ENCODE data around the gene PRPH2.

Gene PRPH2

GRCh38 chr6:42693725-42694323 is 28.6 kb downstream of the PRPH2 start:
- TF ChIP-seq CTCF (IDR thresholded peaks at IDR 0.05; ENCODE audit: poor library complexity, severe bottlenecking): no peak
- Histone ChIP-seq H3K9me3 (ENCODE audit: severe bottlenecking) (no peaks in the 10 kb centered on the region), H3K27ac (ENCODE audit: poor library complexity, severe bottlenecking) (peak overlapping the region; percentile 76), H3K4me3 (ENCODE audit: severe bottlenecking) (no peak overlapping the region), H3K4me1 (ENCODE audit: insufficient read depth, poor library complexity, severe bottlenecking) (peaks cover 24% of the 10 kb centered on the region), H3K36me3 (ENCODE audit: low read depth) (peaks cover 31% of the 10 kb centered on the region), H3K27me3 (ENCODE audit: insufficient read depth, poor library complexity, severe bottlenecking) (no peaks in the 10 kb centered on the region)
- DNase-seq (ENCODE audit: low spot score) (no peak), ATAC-seq (ENCODE audit: low read depth) (no peak)

GRCh38 chr6:42692137-42692911 is 30.1 kb downstream of the PRPH2 start:
- Histone ChIP-seq H3K36me3 (ENCODE audit: low read depth) (peaks cover 45% of the 10 kb centered on the region), H3K27me3 (ENCODE audit: insufficient read depth, poor library complexity, severe bottlenecking) (no peaks in the 10 kb centered on the region), H3K9me3 (ENCODE audit: severe bottlenecking) (no peaks in the 10 kb centered on the region), H3K4me3 (ENCODE audit: severe bottlenecking) (no peak overlapping the region), H3K27ac (ENCODE audit: poor library complexity, severe bottlenecking) (peak overlapping the region; percentile 76), H3K4me1 (ENCODE audit: insufficient read depth, poor library complexity, severe bottlenecking) (peaks cover 24% of the 10 kb centered on the region)
- peak; percentile 81 for ATAC-seq (ENCODE audit: low read depth)
- no peak for TF ChIP-seq CTCF (IDR thresholded peaks at IDR 0.05; ENCODE audit: poor library complexity, severe bottlenecking)
- no peak for DNase-seq (ENCODE audit: low spot score)

- no peak for TF ChIP-seq CTCF (IDR thresholded peaks at IDR 0.05; ENCODE audit: poor library complexity, severe bottlenecking)
- H3K27me3 ChIP-seq (ENCODE audit: insufficient read depth, poor library complexity, severe bottlenecking): no peaks in the 10 kb centered on the region
- no peak for ATAC-seq (ENCODE audit: low read depth)
- peak overlapping the region; percentile 76 for H3K27ac ChIP-seq (ENCODE audit: poor library complexity, severe bottlenecking)
- H3K4me1 ChIP-seq (ENCODE audit: insufficient read depth, poor library complexity, severe bottlenecking): peaks cover 24% of the 10 kb centered on the region
- no peak for DNase-seq (ENCODE audit: low spot score)
- H3K9me3 ChIP-seq (ENCODE audit: severe bottlenecking): no peaks in the 10 kb centered on the region
- peaks cover 47% of the 10 kb centered on the region for H3K36me3 ChIP-seq (ENCODE audit: low read depth)
- H3K4me3 ChIP-seq (ENCODE audit: severe bottlenecking): no peak overlapping the region
Observed at GRCh38 chr6:42690872-42691271, 31.5 kb downstream of the PRPH2 start.

- DNase-seq (ENCODE audit: low spot score) (no peak), ATAC-seq (ENCODE audit: low read depth) (no peak)
- Histone ChIP-seq H3K9me3 (ENCODE audit: severe bottlenecking) (no peaks in the 10 kb centered on the region), H3K27ac (ENCODE audit: poor library complexity, severe bottlenecking) (peak overlapping the region; percentile 76), H3K4me3 (ENCODE audit: severe bottlenecking) (no peak overlapping the region), H3K4me1 (ENCODE audit: insufficient read depth, poor library complexity, severe bottlenecking) (peaks cover 24% of the 10 kb centered on the region), H3K27me3 (ENCODE audit: insufficient read depth, poor library complexity, severe bottlenecking) (no peaks in the 10 kb centered on the region), H3K36me3 (ENCODE audit: low read depth) (peaks cover 47% of the 10 kb centered on the region)
- no peak for TF ChIP-seq CTCF (IDR thresholded peaks at IDR 0.05; ENCODE audit: poor library complexity, severe bottlenecking)
Observed at GRCh38 chr6:42690151-42690702, 32.2 kb downstream of the PRPH2 start.

All from RWPE2 (cell line).